HepG2 (cell line): ENCODE results near the gene CRYGS. TPM values are rescaled to one million over a fixed set of nuclear protein-coding genes. Genes with fewer than 3 reads are reported as not detected.

Experiments
- CHD4 ChIP-seq: fragments of 200-600 bp; sonication (generic); IDR thresholded peaks from 2 replicates; pipeline ENCODE4 v1.7.0; 2017; ENCODE audit warnings: mild to moderate bottlenecking, low read length, borderline replicate concordance
- ETV5 ChIP-seq: IDR thresholded peaks from 2 replicates; pipeline ENCODE4 v1.6.1; 2018; ENCODE audit warnings: missing biosample characterization, missing genetic modification reagents, inconsistent platforms, borderline replicate concordance
- HDAC1 ChIP-seq: sonication (generic); formaldehyde crosslinking; IDR thresholded peaks from 2 replicates; pipeline ENCODE4 v1.5.1; 2020; ENCODE audit warnings: mild to moderate bottlenecking, missing genetic modification reagents
- MATR3 ChIP-seq: sonication (generic); formaldehyde crosslinking; IDR thresholded peaks from 2 replicates; pipeline ENCODE4 v1.4.0; 2020; ENCODE audit warnings: missing genetic modification reagents
- MAZ ChIP-seq, 2 experiments: sonication (generic) in 1 of 2; formaldehyde crosslinking in 1 of 2; IDR thresholded peaks; 2 replicates each; pipeline versions ENCODE4 v1.5.0 to v1.6.1; 2012 to 2020; ENCODE audit warnings: low read depth in 2 of 2, mild to moderate bottlenecking in 2 of 2, borderline replicate concordance in 1 of 2, improper control_type of control experiment in 1 of 2, low read length in 1 of 2, missing genetic modification reagents in 1 of 2, moderate library complexity in 1 of 2
- NFYB ChIP-seq: sonication (generic); formaldehyde crosslinking; IDR thresholded peaks from 2 replicates; pipeline ENCODE4 v1.4.0; 2020; ENCODE audit warnings: missing genetic modification reagents
- SPEN ChIP-seq: sonication (generic); formaldehyde crosslinking; IDR thresholded peaks from 2 replicates; pipeline ENCODE4 v1.5.1; 2020; ENCODE audit warnings: low read depth, mild to moderate bottlenecking, missing genetic modification reagents
- YEATS2 ChIP-seq: sonication (generic); formaldehyde crosslinking; IDR thresholded peaks from 2 replicates; pipeline ENCODE4 v1.4.0; 2020; ENCODE audit warnings: missing genetic modification reagents, borderline replicate concordance
- ZBTB21 ChIP-seq: sonication (generic); formaldehyde crosslinking; IDR thresholded peaks from 2 replicates; pipeline ENCODE4 v1.4.0; 2020; ENCODE audit warnings: missing genetic modification reagents
- ZFP36 ChIP-seq: fragments of 150-350 bp; IDR thresholded peaks from 2 replicates; pipeline ENCODE4 v1.6.1; 2018; ENCODE audit warnings: borderline replicate concordance, low read length, low read depth; ENCODE audit not compliant: partially characterized antibody
- ZMYM4 ChIP-seq: sonication (generic); formaldehyde crosslinking; IDR thresholded peaks from 2 replicates; pipeline ENCODE4 v1.8.1; 2023; ENCODE audit warnings: mild to moderate bottlenecking, missing genetic modification reagents
- ZNF564 ChIP-seq: sonication (generic); formaldehyde crosslinking; IDR thresholded peaks from 2 replicates; pipeline ENCODE4 v1.8.1; 2023; ENCODE audit warnings: mild to moderate bottlenecking, missing genetic modification reagents
- ZNF776 ChIP-seq: sonication (generic); formaldehyde crosslinking; IDR thresholded peaks from 2 replicates; pipeline ENCODE4 v1.4.0; 2020; ENCODE audit warnings: mild to moderate bottlenecking, missing genetic modification reagents
- polyA plus RNA-seq, 8 experiments: library from polyadenylated mRNA; depleted of rRNA in 3 of 8; stranded (reverse) in 7 of 8; unstranded in 1 of 8; fragments of >200 nt; fragmentation: Illumina TruSeq in 4 of 8; extraction: Trizol in 4 of 8; gene quantifications; 2 replicates each; pipeline versions ENCODE4 v1.2.1 to v1.2.3, GENCODE V29; 2011 to 2016; ENCODE audit warnings: low read depth in 4 of 8, missing spikeins in 1 of 8, mixed read lengths in 1 of 8; ENCODE audit not compliant: insufficient read depth in 1 of 8
- total RNA-seq, 5 experiments: library from RNA; depleted of rRNA; stranded (reverse); fragments of >200 nt; fragmentation: Illumina TruSeq; extraction: Trizol; gene quantifications; 2 replicates each; pipeline ENCODE4 v1.2.3, GENCODE V29; 2016; ENCODE audit warnings: low read depth in 1 of 5
- TF ChIP-seq, protein P1 (sequence below): sonication (generic); formaldehyde crosslinking; IDR thresholded peaks from 2 replicates; pipeline ENCODE4 v1.4.0; 2020; ENCODE audit warnings: missing genetic modification reagents, mild to moderate bottlenecking, borderline replicate concordance
- TF ChIP-seq, protein P2 (sequence below): sonication (generic); formaldehyde crosslinking; IDR thresholded peaks from 2 replicates; pipeline ENCODE4 v1.4.0; 2020; ENCODE audit warnings: missing genetic modification reagents
- TF ChIP-seq, protein P3 (sequence below): IDR thresholded peaks from 2 replicates; pipeline ENCODE4 v1.6.1; 2016
- TF ChIP-seq, protein P4 (sequence below): IDR thresholded peaks from 2 replicates; pipeline ENCODE4 v1.4.0; 2020; ENCODE audit warnings: mild to moderate bottlenecking, missing genetic modification reagents

CRYGS gene
- total and polyA plus RNA-seq, 2 of the 13 experiments (the other 11 are each of a cell fraction or from before 2014, with no cell fraction given), result 2.1 to 6.7 TPM

DNA sequence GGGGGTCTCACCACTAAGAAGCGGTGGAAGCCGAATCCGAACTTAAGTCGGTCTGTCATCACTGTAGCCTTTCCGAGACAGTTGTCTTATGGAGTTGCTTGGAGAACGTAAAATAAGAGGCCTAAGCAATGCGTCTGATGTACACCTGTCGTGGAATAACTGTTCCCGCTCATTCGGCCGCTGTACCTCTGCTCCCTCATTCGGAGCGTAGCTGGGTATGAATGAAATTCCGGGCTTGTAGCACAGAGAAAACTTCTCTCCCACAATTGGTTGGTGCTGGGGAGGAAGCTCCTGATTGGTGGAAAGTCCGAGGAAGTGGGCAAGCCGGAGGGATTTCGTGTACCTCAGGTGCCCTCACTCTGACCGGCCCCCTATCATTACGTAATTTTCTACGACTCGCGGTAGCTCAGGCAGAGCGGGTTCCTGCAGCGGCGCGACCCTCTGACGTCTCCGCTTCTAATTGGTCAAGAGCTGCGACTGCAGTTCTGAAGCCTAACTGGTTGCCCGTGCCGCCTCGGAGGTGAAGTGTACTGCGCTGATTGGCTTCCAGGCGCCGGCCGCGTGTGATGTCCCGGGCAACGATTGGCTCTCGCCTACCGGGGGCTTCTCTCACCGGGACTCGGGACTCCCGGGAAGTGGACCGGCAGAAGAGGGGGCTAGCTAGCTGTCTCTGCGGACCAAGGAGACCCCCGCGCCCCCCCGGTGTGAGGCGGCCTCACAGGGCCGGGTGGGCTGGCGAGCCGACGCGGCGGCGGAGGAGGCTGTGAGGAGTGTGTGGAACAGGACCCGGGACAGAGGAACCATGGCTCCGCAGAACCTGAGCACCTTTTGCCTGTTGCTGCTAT is 26.1 kb upstream of the CRYGS start, which contains the start of gene DNAJB11 (continued):
- TF ChIP-seq MAZ (IDR thresholded peaks at IDR 0.05; ENCODE audit: borderline replicate concordance, low read depth, low read length), result peak; percentile 74
- peak; percentile 59 for TF ChIP-seq MAZ (CRISPR knock-in tag; IDR thresholded peaks at IDR 0.05; ENCODE audit: low read depth)
- TF ChIP-seq SPEN (CRISPR knock-in tag), result peak; percentile 73; the same call in 1 of the 2 replicates
- peak; percentile 97 for TF ChIP-seq ZMYM4 (CRISPR knock-in tag)
- 0 out of 2 replicates have a peak, but pooled peaks have one; percentile 38 for TF ChIP-seq ZNF776
- TF ChIP-seq, protein P1, sequence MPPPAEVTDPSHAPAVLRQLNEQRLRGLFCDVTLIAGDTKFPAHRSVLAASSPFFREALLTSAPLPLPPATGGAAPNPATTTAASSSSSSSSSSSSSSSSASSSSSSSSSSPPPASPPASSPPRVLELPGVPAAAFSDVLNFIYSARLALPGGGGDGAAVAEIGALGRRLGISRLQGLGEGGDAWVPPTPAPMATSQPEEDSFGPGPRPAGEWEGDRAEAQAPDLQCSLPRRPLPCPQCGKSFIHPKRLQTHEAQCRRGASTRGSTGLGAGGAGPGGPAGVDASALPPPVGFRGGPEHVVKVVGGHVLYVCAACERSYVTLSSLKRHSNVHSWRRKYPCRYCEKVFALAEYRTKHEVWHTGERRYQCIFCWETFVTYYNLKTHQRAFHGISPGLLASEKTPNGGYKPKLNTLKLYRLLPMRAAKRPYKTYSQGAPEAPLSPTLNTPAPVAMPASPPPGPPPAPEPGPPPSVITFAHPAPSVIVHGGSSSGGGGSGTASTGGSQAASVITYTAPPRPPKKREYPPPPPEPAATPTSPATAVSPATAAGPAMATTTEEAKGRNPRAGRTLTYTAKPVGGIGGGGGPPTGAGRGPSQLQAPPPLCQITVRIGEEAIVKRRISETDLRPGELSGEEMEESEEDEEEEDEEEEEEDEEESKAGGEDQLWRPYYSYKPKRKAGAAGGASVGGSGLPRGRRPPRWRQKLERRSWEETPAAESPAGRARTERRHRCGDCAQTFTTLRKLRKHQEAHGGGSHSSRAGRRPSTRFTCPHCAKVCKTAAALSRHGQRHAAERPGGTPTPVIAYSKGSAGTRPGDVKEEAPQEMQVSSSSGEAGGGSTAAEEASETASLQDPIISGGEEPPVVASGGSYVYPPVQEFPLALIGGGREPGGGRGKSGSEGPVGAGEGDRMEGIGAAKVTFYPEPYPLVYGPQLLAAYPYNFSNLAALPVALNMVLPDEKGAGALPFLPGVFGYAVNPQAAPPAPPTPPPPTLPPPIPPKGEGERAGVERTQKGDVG (CRISPR knock-in tag), result no peak
- TF ChIP-seq ETV5, result peak; percentile 34; the same call in 1 of the 2 replicates
- TF ChIP-seq CHD4, result no peak
- no peak for TF ChIP-seq ZFP36
- no peak for TF ChIP-seq ZNF564 (CRISPR knock-in tag)
- TF ChIP-seq, protein P2, sequence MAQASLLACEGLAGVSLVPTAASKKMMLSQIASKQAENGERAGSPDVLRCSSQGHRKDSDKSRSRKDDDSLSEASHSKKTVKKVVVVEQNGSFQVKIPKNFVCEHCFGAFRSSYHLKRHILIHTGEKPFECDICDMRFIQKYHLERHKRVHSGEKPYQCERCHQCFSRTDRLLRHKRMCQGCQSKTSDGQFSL, result no peak
- TF ChIP-seq MATR3 (CRISPR knock-in tag), result no peak
- peak; percentile 95 for TF ChIP-seq NFYB (CRISPR knock-in tag)
- peak; percentile 93 for TF ChIP-seq HDAC1 (CRISPR knock-in tag)
- TF ChIP-seq, protein P3, sequence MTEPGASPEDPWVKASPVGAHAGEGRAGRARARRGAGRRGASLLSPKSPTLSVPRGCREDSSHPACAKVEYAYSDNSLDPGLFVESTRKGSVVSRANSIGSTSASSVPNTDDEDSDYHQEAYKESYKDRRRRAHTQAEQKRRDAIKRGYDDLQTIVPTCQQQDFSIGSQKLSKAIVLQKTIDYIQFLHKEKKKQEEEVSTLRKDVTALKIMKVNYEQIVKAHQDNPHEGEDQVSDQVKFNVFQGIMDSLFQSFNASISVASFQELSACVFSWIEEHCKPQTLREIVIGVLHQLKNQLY (CRISPR knock-in tag), result peak; percentile 65
- TF ChIP-seq, protein P4, sequence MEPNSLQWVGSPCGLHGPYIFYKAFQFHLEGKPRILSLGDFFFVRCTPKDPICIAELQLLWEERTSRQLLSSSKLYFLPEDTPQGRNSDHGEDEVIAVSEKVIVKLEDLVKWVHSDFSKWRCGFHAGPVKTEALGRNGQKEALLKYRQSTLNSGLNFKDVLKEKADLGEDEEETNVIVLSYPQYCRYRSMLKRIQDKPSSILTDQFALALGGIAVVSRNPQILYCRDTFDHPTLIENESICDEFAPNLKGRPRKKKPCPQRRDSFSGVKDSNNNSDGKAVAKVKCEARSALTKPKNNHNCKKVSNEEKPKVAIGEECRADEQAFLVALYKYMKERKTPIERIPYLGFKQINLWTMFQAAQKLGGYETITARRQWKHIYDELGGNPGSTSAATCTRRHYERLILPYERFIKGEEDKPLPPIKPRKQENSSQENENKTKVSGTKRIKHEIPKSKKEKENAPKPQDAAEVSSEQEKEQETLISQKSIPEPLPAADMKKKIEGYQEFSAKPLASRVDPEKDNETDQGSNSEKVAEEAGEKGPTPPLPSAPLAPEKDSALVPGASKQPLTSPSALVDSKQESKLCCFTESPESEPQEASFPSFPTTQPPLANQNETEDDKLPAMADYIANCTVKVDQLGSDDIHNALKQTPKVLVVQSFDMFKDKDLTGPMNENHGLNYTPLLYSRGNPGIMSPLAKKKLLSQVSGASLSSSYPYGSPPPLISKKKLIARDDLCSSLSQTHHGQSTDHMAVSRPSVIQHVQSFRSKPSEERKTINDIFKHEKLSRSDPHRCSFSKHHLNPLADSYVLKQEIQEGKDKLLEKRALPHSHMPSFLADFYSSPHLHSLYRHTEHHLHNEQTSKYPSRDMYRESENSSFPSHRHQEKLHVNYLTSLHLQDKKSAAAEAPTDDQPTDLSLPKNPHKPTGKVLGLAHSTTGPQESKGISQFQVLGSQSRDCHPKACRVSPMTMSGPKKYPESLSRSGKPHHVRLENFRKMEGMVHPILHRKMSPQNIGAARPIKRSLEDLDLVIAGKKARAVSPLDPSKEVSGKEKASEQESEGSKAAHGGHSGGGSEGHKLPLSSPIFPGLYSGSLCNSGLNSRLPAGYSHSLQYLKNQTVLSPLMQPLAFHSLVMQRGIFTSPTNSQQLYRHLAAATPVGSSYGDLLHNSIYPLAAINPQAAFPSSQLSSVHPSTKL, result peak; percentile 39; the same call in 1 of the 2 replicates
- TF ChIP-seq ZBTB21, result peak; percentile 98
- TF ChIP-seq YEATS2 (CRISPR knock-in tag), result peak; percentile 95
